T-helper 2 cell treated with Interferon-gamma antibody and Interleukin-4, amounts not matched to agents 100 ng/mL and 5 ng/mL, for 36 hours (primary cell): Measurements from ENCODE around the gene TRANK1. TPM values are rescaled to one million over a fixed set of nuclear protein-coding genes. Genes with fewer than 3 reads are reported as not detected.

Experiments
- intact Hi-C: fragments of 100-400 bp; cut with micrococcal nuclease; formaldehyde crosslinking; loops from one replicate; pipeline ENCODE4 v1.15.1; 2023
- total RNA-seq: library from RNA; stranded (reverse); gene quantifications from 2 replicates; pipeline ENCODE4 v1.2.3, GENCODE V29; 2022

The TRANK1 gene
- total RNA-seq, 1 donor from 2014 or later = 35.4 TPM

GRCh38 chr3:36859494-36859893, 85.4 kb downstream of the TRANK1 start:
- intact Hi-C loops = no loop called here

GRCh38 chr3:36852071-36852470, 92.8 kb downstream of the TRANK1 start:
- intact Hi-C loops = no loop called here

DNA sequence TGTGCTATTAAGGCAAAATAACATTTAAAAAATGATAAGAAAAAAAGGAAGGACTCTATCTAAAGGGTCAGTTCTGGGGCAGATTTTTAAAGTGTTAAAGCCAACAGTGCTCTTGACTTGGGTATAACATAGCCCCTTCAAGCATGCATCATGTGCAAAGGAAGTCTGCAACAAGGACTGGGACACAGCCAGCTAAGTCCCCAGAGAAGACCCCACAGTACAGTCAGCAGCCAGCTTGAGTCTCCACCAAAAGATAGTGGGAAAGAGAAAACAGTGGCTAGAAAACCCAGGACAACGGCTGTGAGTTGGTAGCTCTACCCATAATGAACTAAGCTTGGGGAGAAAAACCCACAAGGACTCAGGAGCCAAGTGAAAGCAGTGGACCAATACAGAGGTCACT, 94.1 kb downstream of the TRANK1 start:
- intact Hi-C loops = no loop called here

DNA sequence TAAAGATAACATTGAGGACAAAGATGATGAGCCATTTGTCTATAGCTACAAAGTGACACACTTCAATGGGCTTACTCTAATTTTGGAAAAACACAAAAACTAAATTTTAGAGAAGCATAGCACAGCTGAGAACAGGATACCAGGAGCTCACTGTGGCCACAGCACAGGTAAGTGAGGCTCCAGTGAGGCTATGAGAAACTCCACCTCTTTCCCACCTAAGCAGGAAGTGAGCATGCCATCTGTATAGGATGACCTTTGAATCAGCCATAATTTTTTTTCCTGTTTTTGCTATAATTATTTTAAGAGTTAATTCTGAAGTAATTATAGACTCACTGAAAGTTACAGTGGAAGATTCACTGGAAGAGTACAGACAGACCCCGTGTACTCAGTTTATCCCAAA, 98.4 kb downstream of the TRANK1 start:
- intact Hi-C loops = no loop called here

GRCh38 chr3:36843065-36844051, 101.5 kb downstream of the TRANK1 start:
- intact Hi-C loops = loop anchor here (1.0 kb wide), 1 partner anchor 33 kb away; no protein-coding TSS in a partner anchor

GRCh38 chr3:36842275-36842674, 102.6 kb downstream of the TRANK1 start:
- intact Hi-C loops = no loop called here

GRCh38 chr3:36840453-36840921, 104.4 kb downstream of the TRANK1 start:
- intact Hi-C loops = no loop called here

GRCh38 chr3:36837089-36837488, 107.8 kb downstream of the TRANK1 start:
- intact Hi-C loops = no loop called here

GRCh38 chr3:36833160-36833814, 111.6 kb downstream of the TRANK1 start:
- intact Hi-C loops = no loop called here

DNA sequence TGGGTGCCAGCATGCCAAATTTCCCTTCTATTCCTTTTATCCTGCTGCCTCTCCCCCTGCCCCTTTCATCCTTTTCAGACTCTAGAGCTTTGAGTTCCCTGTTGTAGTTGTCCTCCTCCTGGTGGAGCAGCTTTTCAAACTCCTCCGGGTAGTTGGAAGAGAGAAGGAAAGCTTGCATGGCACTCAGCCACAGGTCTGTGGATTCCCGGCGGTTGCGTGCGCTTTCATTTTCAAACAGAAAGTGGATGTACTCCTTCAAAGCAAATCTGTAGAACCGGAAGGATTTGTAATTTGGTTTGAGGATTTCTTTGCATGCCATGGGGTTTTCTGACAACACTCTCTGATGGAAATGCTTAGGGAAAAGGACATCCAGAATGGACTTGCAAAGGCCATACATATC, 112.4 kb downstream of the TRANK1 start:
- intact Hi-C loops = no loop called here

DNA sequence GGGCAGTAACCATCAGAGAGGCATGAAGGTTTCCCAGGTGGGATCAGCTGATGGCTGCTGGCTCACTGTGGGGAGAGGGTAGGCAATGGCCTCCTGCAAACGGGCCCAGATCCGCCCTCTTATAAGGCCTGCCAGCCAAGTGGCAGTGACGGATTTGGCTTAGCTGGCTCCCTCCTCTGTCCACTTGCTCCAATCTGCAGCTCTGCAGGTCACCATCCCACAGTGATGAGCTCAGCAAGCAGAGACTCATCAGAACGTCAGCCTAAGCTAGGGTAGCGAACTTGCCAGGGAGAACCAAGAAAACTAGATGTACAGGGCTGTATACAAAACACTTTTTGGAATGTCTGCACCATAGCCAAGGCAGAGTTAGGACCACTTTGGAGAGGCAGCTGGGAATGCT, 117.7 kb downstream of the TRANK1 start:
- intact Hi-C loops = no loop called here

- intact Hi-C loops = no loop called here
Observed at GRCh38 chr3:36826240-36826639, 118.6 kb downstream of the TRANK1 start.

DNA sequence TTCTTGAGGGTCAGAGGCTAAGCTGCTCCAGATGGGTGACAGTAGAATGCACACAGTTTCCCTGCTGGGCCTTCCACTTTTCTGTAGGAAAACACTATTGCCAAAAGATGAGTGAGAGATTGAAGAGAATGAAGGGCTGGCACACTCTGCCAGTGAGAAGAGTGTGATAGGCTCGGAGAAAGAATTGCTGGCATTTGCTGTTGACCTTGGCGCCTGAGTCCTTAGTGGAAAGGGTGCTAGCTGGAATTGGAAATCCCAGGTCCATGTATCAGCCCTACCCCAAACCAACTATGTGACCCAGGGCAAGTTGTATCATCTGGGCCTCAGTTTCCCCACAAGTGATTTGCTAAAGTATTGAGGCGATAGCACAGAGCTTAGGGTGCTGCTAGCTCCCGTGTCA, 120.4 kb downstream of the TRANK1 start:
- intact Hi-C loops = no loop called here

GRCh38 chr3:36823806-36824205, 121.0 kb downstream of the TRANK1 start:
- intact Hi-C loops = no loop called here

- intact Hi-C loops = no loop called here
Observed at GRCh38 chr3:36820083-36820482, 124.8 kb downstream of the TRANK1 start.

GRCh38 chr3:36817806-36818533, 126.9 kb downstream of the TRANK1 start:
- intact Hi-C loops = no loop called here

GRCh38 chr3:36815375-36815774, 129.5 kb downstream of the TRANK1 start:
- intact Hi-C loops = no loop called here

GRCh38 chr3:36814776-36815175, 130.1 kb downstream of the TRANK1 start:
- intact Hi-C loops = no loop called here

DNA sequence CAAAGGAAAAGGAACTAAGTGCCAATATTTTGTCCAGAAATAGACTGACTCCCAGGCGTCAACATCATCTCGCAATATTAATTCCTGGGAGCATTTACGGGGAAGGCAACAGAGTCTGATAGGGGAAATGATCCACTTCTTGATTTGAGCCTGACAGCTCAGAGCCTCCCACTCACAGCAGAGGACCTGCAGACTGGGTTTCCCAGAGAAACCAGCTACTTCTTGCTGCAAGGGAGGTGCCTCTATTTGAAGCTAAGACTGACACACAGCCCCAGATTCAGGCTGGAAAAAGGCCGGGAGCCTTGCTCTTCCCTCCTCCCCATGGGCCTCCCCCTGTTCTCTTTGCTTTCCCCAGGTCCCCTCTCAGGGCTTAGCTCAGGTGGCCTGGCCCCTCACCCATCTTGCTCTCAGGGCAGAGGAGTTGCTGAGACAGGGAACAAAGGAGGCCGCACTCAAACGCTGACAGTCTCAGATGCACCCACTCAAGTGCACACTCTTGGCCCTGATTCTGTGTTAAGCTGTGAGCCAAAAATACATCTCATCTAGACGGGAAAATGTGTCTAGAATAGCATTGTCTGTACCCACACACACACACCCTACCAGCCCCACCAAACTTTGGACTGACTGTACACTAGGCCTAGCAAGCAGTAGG, 130.7 kb downstream of the TRANK1 start:
- intact Hi-C loops = no loop called here

GRCh38 chr3:36813305-36813704, 131.5 kb downstream of the TRANK1 start:
- intact Hi-C loops = no loop called here

GRCh38 chr3:36812240-36812639, 132.6 kb downstream of the TRANK1 start:
- intact Hi-C loops = no loop called here
